SK-N-SH treated with all-trans-retinoic acid at 6 μM for 48 hours (cell line): ENCODE data around the gene NME4.
"Not testable (repeated sequence)": the region's sequence is repeated elsewhere in the genome, so short reads cannot be mapped to it uniquely, and the experiment has no call there.

Experiments used
- ATAC-seq: fragments of 200-7000 bp; cut with Tn5 transposase; 3 replicates; pipeline ENCODE4 v1.9.1; 2020; ENCODE audit warnings: mild to moderate bottlenecking, moderate library complexity
- ARNTL ChIP-seq: fragments of 450-650 bp; formaldehyde crosslinking; IDR thresholded peaks from 2 replicates; pipeline ENCODE4 v1.5.0; 2020; ENCODE audit warnings: low read depth, mild to moderate bottlenecking, moderate library complexity, borderline replicate concordance
- BACH2 ChIP-seq: fragments of 250-450 bp; sonication (Bioruptor Pico); IDR thresholded peaks from 2 replicates; pipeline ENCODE4 v1.9.0; 2021; ENCODE audit warnings: mild to moderate bottlenecking, borderline replicate concordance
- CREB5 ChIP-seq: fragments of 250-450 bp; sonication (Bioruptor Pico); IDR thresholded peaks from 2 replicates; pipeline ENCODE4 v1.5.1; 2020; ENCODE audit warnings: low read depth, mild to moderate bottlenecking, moderate library complexity
- CSDC2 ChIP-seq: fragments of 250-450 bp; sonication (Bioruptor Pico); IDR thresholded peaks from 2 replicates; pipeline ENCODE4 v1.5.0; 2020; ENCODE audit warnings: mild to moderate bottlenecking, moderate library complexity
- CSRNP3 ChIP-seq: fragments of 250-450 bp; sonication (Bioruptor Pico); IDR thresholded peaks from 2 replicates; pipeline ENCODE4 v1.5.1; 2021; ENCODE audit warnings: mild to moderate bottlenecking, moderate library complexity
- ESRRG ChIP-seq: fragments of 250-450 bp; sonication (Bioruptor Pico); IDR thresholded peaks from 2 replicates; pipeline ENCODE4 v1.6.1; 2021; ENCODE audit warnings: mild to moderate bottlenecking
- ISL1 ChIP-seq: fragments of 250-450 bp; sonication (Bioruptor Pico); IDR thresholded peaks from 2 replicates; pipeline ENCODE4 v2.1.2; 2022; ENCODE audit warnings: mild to moderate bottlenecking, moderate library complexity
- OSR1 ChIP-seq: fragments of 250-450 bp; sonication (Bioruptor Pico); IDR thresholded peaks from 2 replicates; pipeline ENCODE4 v1.8.0; 2022; ENCODE audit warnings: moderate library complexity, mild to moderate bottlenecking, inconsistent platforms
- PATZ1 ChIP-seq: fragments of 250-450 bp; sonication (Bioruptor Pico); IDR thresholded peaks from 2 replicates; pipeline ENCODE4 v1.8.0; 2020; ENCODE audit warnings: mild to moderate bottlenecking, moderate library complexity, borderline replicate concordance
- POU6F1 ChIP-seq: fragments of 250-450 bp; sonication (Bioruptor Pico); IDR thresholded peaks from 2 replicates; pipeline ENCODE4 v1.8.0; 2021; ENCODE audit warnings: low read depth, mild to moderate bottlenecking, moderate library complexity, borderline replicate concordance
- PPARA ChIP-seq: fragments of 250-450 bp; sonication (Bioruptor Pico); IDR thresholded peaks from 2 replicates; pipeline ENCODE4 v1.5.0; 2020; ENCODE audit warnings: mild to moderate bottlenecking, borderline replicate concordance
- RARB ChIP-seq: fragments of 250-450 bp; sonication (Bioruptor Pico); IDR thresholded peaks from 2 replicates; pipeline ENCODE4 v1.8.0; 2021; ENCODE audit warnings: mild to moderate bottlenecking, moderate library complexity
- SNAI2 ChIP-seq: fragments of 250-450 bp; sonication (Bioruptor Pico); IDR thresholded peaks from 2 replicates; pipeline ENCODE4 v1.5.0; 2020; ENCODE audit warnings: mild to moderate bottlenecking, moderate library complexity
- TCF4 ChIP-seq: fragments of 250-450 bp; sonication (Bioruptor Pico); IDR thresholded peaks from 2 replicates; pipeline ENCODE4 v1.8.0; 2021; ENCODE audit warnings: mild to moderate bottlenecking, moderate library complexity, borderline replicate concordance
- TSHZ2 ChIP-seq: fragments of 250-450 bp; sonication (Bioruptor Pico); IDR thresholded peaks from 2 replicates; pipeline ENCODE4 v1.5.0; 2020; ENCODE audit warnings: mild to moderate bottlenecking, moderate library complexity
- ZC3H10 ChIP-seq: fragments of 250-450 bp; sonication (Bioruptor Pico); IDR thresholded peaks from 2 replicates; pipeline ENCODE4 v1.5.1; 2021; ENCODE audit warnings: mild to moderate bottlenecking, moderate library complexity
- ZFP3 ChIP-seq: fragments of 250-450 bp; sonication (Bioruptor Pico); IDR thresholded peaks from 2 replicates; pipeline ENCODE4 v1.5.0; 2020; ENCODE audit warnings: mild to moderate bottlenecking, moderate library complexity
- ZFP30 ChIP-seq: fragments of 450-650 bp; formaldehyde crosslinking; IDR thresholded peaks from 2 replicates; pipeline ENCODE4 v1.5.0; 2022; ENCODE audit warnings: mild to moderate bottlenecking, moderate library complexity
- ZNF70 ChIP-seq: fragments of 450-650 bp; formaldehyde crosslinking; IDR thresholded peaks from 2 replicates; pipeline ENCODE4 v1.5.0; 2020; ENCODE audit warnings: mild to moderate bottlenecking, moderate library complexity
- ZNF8 ChIP-seq: fragments of 450-650 bp; formaldehyde crosslinking; IDR thresholded peaks from 2 replicates; pipeline ENCODE4 v1.5.0; 2020; ENCODE audit warnings: mild to moderate bottlenecking, moderate library complexity

NME4 gene

GRCh38 chr16:378113-378820 is 18.7 kb upstream of the NME4 start:
- ATAC-seq: not testable (repeated sequence)

GRCh38 chr16:378821-379182 is 18.2 kb upstream of the NME4 start:
- no peak for ATAC-seq
- TF ChIP-seq TCF4 (CRISPR knock-in tag) (no peak), ARNTL (no peak), ZNF70 (CRISPR knock-in tag) (no peak), BACH2 (CRISPR knock-in tag) (no peak), CSDC2 (CRISPR knock-in tag) (no peak), POU6F1 (no peak), RARB (CRISPR knock-in tag) (no peak), SNAI2 (CRISPR knock-in tag) (no peak), ZFP3 (CRISPR knock-in tag) (no peak)

GRCh38 chr16:379183-379960 is 17.6 kb upstream of the NME4 start:
- no peak for TF ChIP-seq ARNTL
- no peak for TF ChIP-seq TSHZ2 (CRISPR knock-in tag)
- TF ChIP-seq ZNF8: no peak
- no peak for TF ChIP-seq ZC3H10 (CRISPR knock-in tag)
- TF ChIP-seq ESRRG: no peak
- no peak for TF ChIP-seq TCF4 (CRISPR knock-in tag)
- TF ChIP-seq ZFP30 (CRISPR knock-in tag): no peak
- TF ChIP-seq ZNF70 (CRISPR knock-in tag): no peak
- TF ChIP-seq CSRNP3: no peak
- no peak for TF ChIP-seq CSDC2 (CRISPR knock-in tag)
- TF ChIP-seq PATZ1 (CRISPR knock-in tag): no peak
- TF ChIP-seq RARB (CRISPR knock-in tag): no peak
- no peak for TF ChIP-seq POU6F1
- TF ChIP-seq CREB5 (CRISPR knock-in tag): no peak
- TF ChIP-seq ISL1 (CRISPR knock-in tag): no peak
- no peak for TF ChIP-seq ZFP3 (CRISPR knock-in tag)
- TF ChIP-seq PPARA: no peak
- TF ChIP-seq OSR1 (CRISPR knock-in tag): no peak
- no peak for ATAC-seq
